Myometrial cell (primary cell): ENCODE results near the gene NOTCH1. TPM values are rescaled to one million over a fixed set of nuclear protein-coding genes. Genes with fewer than 3 reads are reported as not detected.

ENCODE experiments used
- total RNA-seq: library from RNA; depleted of rRNA; stranded (reverse); fragments of >200 nt; gene quantifications from 2 replicates; pipeline ENCODE4 v1.2.3, GENCODE V29; 2015

NOTCH1 gene
- total RNA-seq: 12.9 and 14.4 TPM in 2 replicates

DNA sequence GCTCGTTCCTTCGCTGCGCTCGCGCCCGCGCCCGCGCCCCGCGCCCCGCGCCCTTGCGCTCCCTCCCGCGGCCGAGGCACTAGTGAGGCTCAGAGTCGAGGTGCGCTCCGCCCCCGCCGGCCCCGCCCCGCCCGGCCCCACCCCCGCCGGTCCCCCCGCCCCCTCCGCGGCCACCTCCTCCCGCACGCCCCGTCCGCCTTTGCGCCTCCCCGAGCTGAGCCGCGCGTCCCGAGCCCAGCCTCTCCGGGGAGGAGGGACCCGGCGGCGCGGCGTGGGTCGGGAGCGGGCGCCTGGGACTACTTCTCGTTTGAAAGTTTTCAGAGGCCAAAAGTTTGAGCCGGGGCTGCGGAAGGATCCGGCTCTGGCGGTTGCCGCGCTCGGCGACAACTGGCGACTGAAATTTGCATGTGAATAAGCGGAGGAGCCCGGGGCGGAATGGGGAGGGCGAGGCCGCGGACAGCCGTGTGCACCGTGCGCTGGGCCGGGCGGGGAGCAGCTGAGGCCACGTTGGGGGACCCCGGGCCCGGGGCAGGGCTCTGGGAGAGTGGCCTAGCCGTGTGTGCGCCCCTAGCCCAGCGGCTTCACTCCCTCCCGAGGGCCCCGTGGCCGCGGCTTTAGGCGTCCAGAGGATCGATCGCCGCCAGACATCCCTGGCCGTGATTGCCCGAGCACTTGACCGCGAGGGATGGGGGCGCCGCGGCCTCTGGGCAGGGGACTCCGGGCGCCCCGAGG, at the start of gene NOTCH1:
Gene NOTCH1 (minus strand): TSS at position 84 of the 732 bp plus-strand sequence. CDS start 262 bp downstream, outside the sequence.

GRCh38 chr9:136482793-136483588, 62.9 kb downstream of the NOTCH1 start, which contains the start of gene SEC16A:
Gene SEC16A (minus strand): TSS chr9:136483040. CDS start chr9:136477615, 5,425 bp downstream.

Other genes starting within 250 kb of the NOTCH1 start
- not detected in 2 replicates for gene CCDC187, start 242.0 kb downstream of the NOTCH1 start, total RNA-seq
- gene GPSM1, start 218.5 kb downstream of the NOTCH1 start, total RNA-seq: 69.5 and 81.3 TPM in 2 replicates
- gene DNLZ, start 182.3 kb downstream of the NOTCH1 start, total RNA-seq: 32.6 and 49.3 TPM in 2 replicates
- gene CARD9, start 172.4 kb downstream of the NOTCH1 start, total RNA-seq: 6.7 and 8.1 TPM in 2 replicates
- 4.4 and 9.5 TPM in 2 replicates for gene SNAPC4, start 145.9 kb downstream of the NOTCH1 start, total RNA-seq
- gene ENTR1, start 135.4 kb downstream of the NOTCH1 start, total RNA-seq: 52.8 and 58.3 TPM in 2 replicates
- 66.8 and 68.9 TPM in 2 replicates for gene PMPCA, start 135.4 kb downstream of the NOTCH1 start, total RNA-seq
- 6.6 and 9.2 TPM in 2 replicates for gene INPP5E, start 106.2 kb downstream of the NOTCH1 start, total RNA-seq
- gene SEC16A, start 63.0 kb downstream of the NOTCH1 start, total RNA-seq: 36.0 and 40.9 TPM in 2 replicates
- gene EGFL7, start 116.9 kb upstream of the NOTCH1 start, total RNA-seq: 18.7 and 19.3 TPM in 2 replicates
- 64.7 and 73.2 TPM in 2 replicates for gene AGPAT2, start 141.4 kb upstream of the NOTCH1 start, total RNA-seq
- 0.86 TPM in 1 of 2 replicates, not detected in the other for gene DIPK1B, start 166.5 kb upstream of the NOTCH1 start, total RNA-seq
- not detected in 2 replicates for gene LCN10, start 196.9 kb upstream of the NOTCH1 start, total RNA-seq
- not detected in 2 replicates for gene LCN6, start 202.5 kb upstream of the NOTCH1 start, total RNA-seq
- not detected in 2 replicates for gene LCN8, start 212.2 kb upstream of the NOTCH1 start, total RNA-seq
- not detected in 2 replicates for gene LCN15, start 218.5 kb upstream of the NOTCH1 start, total RNA-seq
- 84.2 and 107 TPM in 2 replicates for gene TMEM141, start 245.3 kb upstream of the NOTCH1 start, total RNA-seq